H1 (cell line): ENCODE results near the gene GRIK2.

Source experiments
- CTCF ChIP-seq, 3 experiments: IDR thresholded peaks; 1 replicate in 2 of 3; 2 replicates in 1 of 3; pipeline versions ENCODE4 v1.5.1 to v1.6.1; 2011; ENCODE audit warnings: low read length in 3 of 3, mild to moderate bottlenecking in 3 of 3, inconsistent platforms in 2 of 3, low read depth in 1 of 3, moderate library complexity in 1 of 3; ENCODE audit not compliant: insufficient read depth in 1 of 3; ENCODE audit errors: control extremely low read depth in 1 of 3
- EP300 ChIP-seq, 2 experiments: IDR thresholded peaks; 1 replicate in 1 of 2; 2 replicates in 1 of 2; pipeline ENCODE4 v1.6.1; 2011 to 2012; ENCODE audit warnings: low read depth in 2 of 2, low read length in 2 of 2, mild to moderate bottlenecking in 2 of 2, borderline replicate concordance in 1 of 2, inconsistent platforms in 1 of 2, moderate library complexity in 1 of 2
- EZH2 ChIP-seq: fragments of 200-600 bp; sonication (generic); IDR thresholded peaks from 2 replicates; pipeline ENCODE4 v1.7.1; 2012; ENCODE audit warnings: low read depth, mild to moderate bottlenecking, moderate library complexity, low read length, inconsistent platforms; ENCODE audit not compliant: severe bottlenecking
- MAX ChIP-seq: IDR thresholded peaks from 2 replicates; pipeline ENCODE4 v1.6.1; 2012; ENCODE audit warnings: inconsistent platforms

GRCh38 chr6:101668496-101669030 lies 275.1 kb downstream of the GRIK2 start:
- TF ChIP-seq CTCF (IDR thresholded peaks at IDR 0.05; ENCODE audit: control extremely low read depth in 1 of 3, insufficient read depth in 1 of 3, low read depth in 1 of 3, low read length in 3 of 3) (no peak), MAX (no peak), EP300 (IDR thresholded peaks at IDR 0.05; ENCODE audit: borderline replicate concordance in 1 of 2, low read depth in 2 of 2, low read length in 2 of 2) (no peak), EZH2 (no peak)
